ENCODE data around the gene MYOM1. TPM values are rescaled to one million over a fixed set of nuclear protein-coding genes. Genes with fewer than 3 reads are reported as not detected.
A peak's percentile ranks its signal among the peaks of the same experiment; 100 is the strongest.

The MYOM1 gene
- total RNA-seq: 0.62 and 2.4 TPM in 2 replicates

DNA sequence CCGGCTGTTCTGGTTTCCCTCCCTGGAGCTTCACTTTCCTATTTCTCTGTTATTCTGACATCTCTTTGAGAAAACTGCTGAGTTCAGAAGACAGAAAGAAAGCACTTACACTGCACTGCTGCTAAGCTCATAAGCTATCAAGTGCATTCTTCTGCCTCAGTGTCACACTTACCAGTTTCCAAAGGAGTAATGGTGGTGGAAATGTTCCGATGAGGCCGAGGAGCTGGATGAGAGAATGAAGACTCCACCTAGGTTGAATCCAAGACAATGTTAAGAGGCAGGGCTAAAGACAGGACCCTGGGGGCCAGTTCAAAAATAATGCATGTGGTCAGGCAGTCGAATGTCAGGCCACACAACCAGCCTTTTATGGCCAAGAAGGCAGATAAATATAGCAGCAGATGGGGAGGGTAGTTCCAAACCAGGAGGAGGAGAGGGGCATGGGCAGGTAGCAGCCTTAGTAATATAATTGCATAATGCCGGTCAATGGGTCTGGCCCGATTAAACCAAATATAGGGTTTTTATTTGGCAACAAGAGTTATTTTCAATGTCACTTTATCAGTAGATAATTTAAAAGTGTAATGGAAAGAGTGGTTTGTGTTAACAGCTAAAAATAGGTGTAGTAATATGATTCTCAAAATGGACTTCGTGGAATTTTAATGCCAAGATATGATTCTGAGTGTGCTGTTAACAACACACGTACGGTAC is at the start of gene MYOM1:
TSS of gene MYOM1 (minus strand) at position 338 of the 705 bp plus-strand sequence. CDS start 4,745 bp downstream, outside the sequence.
- Mint-ChIP-seq H3K36me3 (ENCODE audit: low read depth) (no peaks in the 10 kb centered on the region), H3K4me1 (ENCODE audit: low read depth) (peaks cover 7% of the 10 kb centered on the region), H3K9me3 (no peaks in the 10 kb centered on the region), H3K27ac (no peak within 1 kb of the TSS), H3K27me3 (ENCODE audit: low read depth) (peaks cover 32% of the 10 kb centered on the region), H3K4me3 (ENCODE audit: low read depth) (no peak within 1 kb of the TSS)
- intact Hi-C loops (cut with micrococcal nuclease): no loop called here
- no peak for DNase-seq (ENCODE audit: low spot score)

DNA sequence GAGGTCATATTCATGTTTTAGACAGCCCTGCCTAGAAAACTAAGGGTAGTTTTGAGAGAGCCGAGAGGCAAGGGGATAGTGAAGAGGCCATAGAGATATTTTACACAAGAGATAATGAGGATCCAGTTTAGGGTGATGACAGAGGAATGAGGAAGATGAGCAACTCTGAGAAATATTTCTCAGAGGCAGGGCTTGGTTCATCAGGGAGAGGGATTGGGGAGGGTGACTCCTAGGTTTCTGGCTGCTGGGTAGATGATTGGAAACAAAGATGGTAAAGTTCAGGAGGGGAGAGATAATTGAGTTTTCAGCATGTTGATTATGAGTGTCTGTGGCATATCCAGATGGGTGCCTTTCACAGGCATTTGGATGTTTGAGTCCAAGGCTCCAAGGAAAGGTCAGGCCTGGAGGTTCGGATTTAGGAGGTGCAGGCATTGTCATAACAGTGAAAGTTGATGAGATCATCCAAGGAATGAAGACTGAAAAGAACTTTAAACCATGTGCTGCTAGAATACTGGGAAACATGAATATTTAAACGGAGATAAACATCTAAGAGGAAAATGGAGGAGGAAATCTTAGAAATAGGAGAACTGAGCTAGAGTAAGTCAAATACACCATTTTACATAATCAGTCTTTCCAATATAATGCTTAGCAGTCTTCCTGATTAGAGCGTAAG is 49.6 kb upstream of the MYOM1 start:
- peaks cover 61% of the 10 kb centered on the region for H3K4me1 Mint-ChIP-seq (ENCODE audit: low read depth)
- H3K4me3 Mint-ChIP-seq (ENCODE audit: low read depth): no peak overlapping the region
- H3K36me3 Mint-ChIP-seq (ENCODE audit: low read depth): peaks cover 42% of the 10 kb centered on the region
- no peaks in the 10 kb centered on the region for H3K27me3 Mint-ChIP-seq (ENCODE audit: low read depth)
- DNase-seq (ENCODE audit: low spot score): no peak
- no peaks in the 10 kb centered on the region for H3K9me3 Mint-ChIP-seq
- intact Hi-C loops (cut with micrococcal nuclease): no loop called here
- peak overlapping the region; percentile 13 for H3K27ac Mint-ChIP-seq

DNA sequence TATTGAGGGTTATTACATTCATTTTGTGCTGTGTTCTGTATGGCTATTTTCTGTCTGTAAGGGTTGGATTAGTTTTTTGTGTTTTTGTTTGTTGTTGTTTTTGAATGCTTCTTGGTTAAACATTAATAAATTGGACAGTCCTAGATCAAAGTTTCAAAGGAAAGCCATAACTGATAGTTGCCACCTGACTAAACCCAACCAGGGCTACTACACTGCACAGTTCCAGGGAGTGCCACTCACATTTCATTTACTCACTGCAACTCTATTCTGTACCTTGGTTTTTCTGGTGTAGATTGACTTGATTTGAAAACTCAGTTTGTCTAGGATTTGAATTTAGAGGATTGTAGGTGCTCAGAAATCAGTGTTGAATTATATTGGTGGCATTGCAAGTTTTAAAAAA is 48.5 kb upstream of the MYOM1 start:
- no peaks in the 10 kb centered on the region for H3K27me3 Mint-ChIP-seq (ENCODE audit: low read depth)
- peaks cover 70% of the 10 kb centered on the region for H3K4me1 Mint-ChIP-seq (ENCODE audit: low read depth)
- H3K4me3 Mint-ChIP-seq (ENCODE audit: low read depth): no peak overlapping the region
- no peak for DNase-seq (ENCODE audit: low spot score)
- H3K36me3 Mint-ChIP-seq (ENCODE audit: low read depth): peaks cover 31% of the 10 kb centered on the region
- no peak overlapping the region for H3K27ac Mint-ChIP-seq
- intact Hi-C loops (cut with micrococcal nuclease): no loop called here
- H3K9me3 Mint-ChIP-seq: no peaks in the 10 kb centered on the region

DNA sequence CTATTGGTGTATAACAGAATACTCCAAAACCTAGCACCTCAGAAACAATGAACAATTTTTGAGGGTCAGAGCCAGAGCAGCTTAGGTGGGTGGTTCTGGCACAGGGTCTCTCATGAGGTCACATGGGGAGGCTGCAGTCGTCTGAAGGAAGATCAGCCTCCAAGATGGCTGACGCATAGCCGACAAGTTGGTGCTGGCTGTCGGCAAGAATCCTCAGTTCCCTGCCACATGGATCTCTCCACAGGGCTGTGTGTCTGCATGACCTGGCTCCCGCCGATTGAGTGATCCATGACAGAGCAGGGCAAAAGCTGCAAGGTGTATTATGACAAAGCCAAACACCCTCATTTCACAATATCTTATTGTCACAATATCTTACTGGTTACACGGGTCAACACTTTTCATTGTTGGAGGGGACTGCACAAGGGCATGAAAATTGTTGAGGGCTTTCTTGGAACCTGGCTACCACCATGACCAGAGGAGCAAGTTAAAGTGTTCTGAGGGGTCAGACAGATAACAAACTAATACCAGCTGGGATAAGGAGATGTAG is 46.4 kb upstream of the MYOM1 start:
- H3K27me3 Mint-ChIP-seq (ENCODE audit: low read depth): no peaks in the 10 kb centered on the region
- no peaks in the 10 kb centered on the region for H3K9me3 Mint-ChIP-seq
- no peak overlapping the region for H3K4me3 Mint-ChIP-seq (ENCODE audit: low read depth)
- peaks cover 26% of the 10 kb centered on the region for H3K36me3 Mint-ChIP-seq (ENCODE audit: low read depth)
- intact Hi-C loops (cut with micrococcal nuclease): no loop called here
- no peak overlapping the region for H3K27ac Mint-ChIP-seq
- peaks cover 67% of the 10 kb centered on the region for H3K4me1 Mint-ChIP-seq (ENCODE audit: low read depth)
- DNase-seq (ENCODE audit: low spot score): no peak

DNA sequence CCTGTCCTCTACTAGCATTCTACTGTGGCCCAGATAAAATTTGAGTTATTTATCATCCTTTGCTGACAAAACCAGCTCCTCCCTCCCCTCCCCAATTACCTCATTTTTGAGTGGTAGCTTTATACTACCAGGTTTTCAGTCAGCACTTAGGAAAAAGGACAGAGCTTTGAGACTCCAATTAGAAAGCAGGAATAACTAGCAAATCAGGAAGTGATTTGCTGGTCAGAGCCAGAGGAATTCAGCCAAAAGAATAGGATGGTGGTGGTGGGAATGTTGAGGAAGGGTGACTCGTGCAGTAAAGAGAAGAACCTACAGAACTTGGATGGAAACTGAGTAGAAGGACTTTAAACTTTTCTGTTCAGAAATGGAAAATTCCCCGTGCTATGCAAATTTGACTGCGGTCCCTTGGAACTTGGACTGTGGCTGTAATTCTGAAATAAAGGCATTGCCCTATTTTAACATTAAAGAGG is 45.8 kb upstream of the MYOM1 start:
- intact Hi-C loops (cut with micrococcal nuclease): no loop called here
- H3K4me3 Mint-ChIP-seq (ENCODE audit: low read depth): no peak overlapping the region
- H3K27ac Mint-ChIP-seq: no peak overlapping the region

DNA sequence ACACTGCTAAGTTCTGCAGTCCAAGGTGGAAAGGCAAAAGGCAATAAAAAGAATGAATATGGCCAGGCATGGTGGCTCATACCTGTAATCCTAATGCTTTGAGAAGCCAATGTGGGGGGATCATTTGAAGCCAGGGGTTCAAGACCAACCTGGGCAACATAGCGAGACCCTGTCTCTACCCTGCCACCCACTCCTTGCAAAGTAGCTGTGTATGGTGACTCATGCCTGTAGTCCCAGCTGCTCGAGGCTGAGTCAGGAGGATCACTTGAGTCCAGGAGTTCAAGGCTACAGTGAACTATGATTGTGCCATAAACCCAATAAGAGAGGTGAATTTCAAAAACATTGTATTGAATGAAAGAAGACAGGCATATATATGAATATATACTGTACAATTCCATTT is 44.6 kb upstream of the MYOM1 start:
- Mint-ChIP-seq H3K4me3 (ENCODE audit: low read depth) (no peak overlapping the region), H3K4me1 (ENCODE audit: low read depth) (peaks cover 65% of the 10 kb centered on the region), H3K27me3 (ENCODE audit: low read depth) (no peaks in the 10 kb centered on the region), H3K9me3 (no peaks in the 10 kb centered on the region), H3K36me3 (ENCODE audit: low read depth) (peaks cover 26% of the 10 kb centered on the region), H3K27ac (no peak overlapping the region)
- intact Hi-C loops (cut with micrococcal nuclease): loop anchor here (5.0 kb wide), 2 partner anchors 398 to 692 kb away; partner anchors contain the start of genes METTL4 and NDC80
- DNase-seq (ENCODE audit: low spot score): no peak

More for the DNA sequence above, 45.8 kb upstream of the MYOM1 start:
- H3K27me3 Mint-ChIP-seq (ENCODE audit: low read depth): no peaks in the 10 kb centered on the region
- H3K9me3 Mint-ChIP-seq: no peaks in the 10 kb centered on the region
- H3K36me3 Mint-ChIP-seq (ENCODE audit: low read depth): peaks cover 28% of the 10 kb centered on the region
- DNase-seq (ENCODE audit: low spot score): no peak
- H3K4me1 Mint-ChIP-seq (ENCODE audit: low read depth): peaks cover 68% of the 10 kb centered on the region

DNA sequence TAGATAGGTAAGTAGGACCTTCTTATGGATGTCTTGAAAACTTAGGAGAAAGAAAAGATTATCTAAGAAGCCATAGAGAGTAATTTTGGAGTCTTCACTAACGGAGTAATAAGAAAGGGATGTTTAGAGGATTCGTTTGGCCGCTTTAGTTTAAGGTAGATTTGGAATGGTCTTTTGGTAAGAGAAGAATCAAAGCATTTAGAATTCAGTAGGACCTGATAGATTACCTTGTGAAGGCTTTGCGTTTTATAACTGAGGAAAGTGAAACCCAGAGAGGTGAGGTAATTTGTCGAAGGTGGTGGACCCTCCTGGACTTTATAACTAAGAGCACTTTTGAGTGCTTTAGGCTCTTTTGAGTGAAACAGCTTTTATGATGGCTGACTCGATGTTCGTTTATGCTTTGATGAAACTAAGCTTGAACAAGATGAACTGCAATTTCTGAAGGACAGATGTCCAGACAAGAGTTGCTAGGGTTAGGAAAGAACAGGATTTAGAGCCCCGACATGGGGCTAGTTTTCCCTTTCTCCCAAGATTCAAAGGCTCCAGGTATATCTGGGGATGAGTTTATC is 43.4 kb upstream of the MYOM1 start:
- Mint-ChIP-seq H3K36me3 (ENCODE audit: low read depth) (peaks cover 28% of the 10 kb centered on the region), H3K9me3 (no peaks in the 10 kb centered on the region), H3K4me1 (ENCODE audit: low read depth) (peaks cover 66% of the 10 kb centered on the region)

DNA sequence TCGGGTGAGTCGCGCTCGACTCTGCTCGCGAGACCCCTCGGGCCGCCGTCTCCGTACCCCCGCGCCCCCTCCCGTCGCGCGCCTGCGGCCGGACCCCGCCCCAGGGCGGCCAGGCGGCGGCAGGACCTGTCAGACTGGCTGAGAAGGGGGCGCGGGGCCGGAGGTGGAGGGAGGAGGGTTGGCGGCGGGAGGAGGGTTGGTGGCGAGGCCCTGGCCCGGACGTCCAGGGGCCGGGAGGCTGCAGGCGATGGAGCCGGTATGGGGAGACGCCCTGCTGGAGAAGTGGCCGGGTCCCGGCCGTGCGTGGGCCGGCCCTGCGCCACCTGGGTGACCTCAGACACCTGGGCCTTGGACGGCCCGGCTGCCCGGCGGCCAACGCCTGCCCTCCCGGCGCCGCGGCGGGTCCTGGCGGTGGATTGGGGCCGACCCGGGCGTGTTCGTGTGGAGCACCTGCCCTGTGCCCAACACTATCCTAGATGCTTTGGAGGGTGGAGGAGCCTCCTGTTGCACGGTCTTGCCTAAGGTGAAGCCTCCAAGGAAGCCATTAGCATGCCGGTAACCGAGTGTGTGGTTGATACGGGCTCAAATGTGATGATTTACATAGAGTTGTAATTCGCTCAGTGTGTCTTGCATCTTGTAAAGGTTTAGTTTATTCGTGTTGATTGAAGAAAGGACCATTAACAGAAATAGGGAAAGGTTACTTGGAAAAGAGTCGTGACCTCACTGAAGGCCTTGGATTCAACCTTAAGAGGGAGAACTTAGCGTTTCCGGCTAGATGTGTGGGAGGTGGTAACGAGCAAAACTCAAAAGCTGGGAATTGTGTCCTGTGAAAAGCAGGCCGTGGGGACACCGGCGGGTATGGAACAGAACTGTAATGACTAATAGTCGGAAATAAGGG is 42.7 kb upstream of the MYOM1 start:
- Mint-ChIP-seq H3K4me3 (ENCODE audit: low read depth) (peak overlapping the region; percentile 97), H3K9me3 (no peaks in the 10 kb centered on the region), H3K27me3 (ENCODE audit: low read depth) (no peaks in the 10 kb centered on the region), H3K36me3 (ENCODE audit: low read depth) (peaks cover 35% of the 10 kb centered on the region), H3K27ac (peak overlapping the region; percentile 79), H3K4me1 (ENCODE audit: low read depth) (peaks cover 69% of the 10 kb centered on the region)
- intact Hi-C loops (cut with micrococcal nuclease): loop anchor here (1.0 to 5.0 kb wide), 7 partner anchors 15 to 690 kb away; partner anchors contain the start of genes METTL4, MYL12A and NDC80
- DNase-seq (ENCODE audit: low spot score): no peak

More for the DNA sequence above, 43.4 kb upstream of the MYOM1 start:
- intact Hi-C loops (cut with micrococcal nuclease): loop anchor here (2.0 to 5.0 kb wide), 6 partner anchors 34 to 691 kb away; partner anchors contain the start of genes METTL4 and NDC80
- Mint-ChIP-seq H3K27ac (peak overlapping the region; percentile 79), H3K27me3 (ENCODE audit: low read depth) (no peaks in the 10 kb centered on the region), H3K4me3 (ENCODE audit: low read depth) (peak overlapping the region; percentile 94)
- no peak for DNase-seq (ENCODE audit: low spot score)

DNA sequence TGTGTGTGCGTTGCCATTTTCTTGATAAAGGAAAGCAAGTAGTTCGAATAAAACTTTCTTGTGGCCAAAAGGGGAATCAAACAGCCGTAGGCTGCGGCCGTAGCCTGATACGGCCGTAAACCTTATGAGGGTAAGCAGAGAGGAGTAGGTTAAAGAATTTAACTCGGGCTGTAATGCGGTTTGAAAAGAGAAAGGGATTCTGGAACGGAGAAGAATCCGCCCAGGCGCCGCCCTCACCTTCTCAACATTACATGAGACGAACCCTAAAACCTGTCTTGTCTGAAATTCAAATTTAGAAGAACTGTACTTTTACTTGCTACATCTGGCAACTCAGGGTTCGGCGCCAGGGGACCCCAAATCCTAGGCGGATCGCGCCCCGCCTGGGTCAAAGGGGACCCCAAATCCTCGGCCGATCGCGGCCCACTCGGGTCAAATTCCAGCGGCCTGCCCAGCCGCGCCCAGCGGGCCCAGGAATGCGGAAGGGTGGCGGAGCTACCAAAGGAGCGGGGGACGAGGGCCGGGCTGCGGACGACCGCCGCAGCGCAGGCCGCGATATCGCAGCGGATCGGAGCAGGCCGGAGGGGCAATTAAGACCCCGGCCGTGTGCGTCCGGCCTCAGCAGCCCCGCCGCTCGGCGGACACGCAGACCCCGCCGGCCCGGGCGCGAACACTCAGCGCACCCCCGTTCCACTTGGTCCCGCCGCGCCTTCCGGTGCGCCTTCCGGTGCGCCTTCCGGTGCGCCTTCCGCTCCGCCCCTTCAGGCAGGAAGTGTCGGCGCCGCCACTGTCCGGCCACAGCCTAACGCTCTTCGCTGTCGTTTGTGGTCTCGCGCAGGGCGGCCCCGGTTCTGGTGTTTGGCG is 41.8 kb upstream of the MYOM1 start, which contains the start of gene MYL12B:
TSS of gene MYL12B (plus strand) at position 761 of the 861 bp plus-strand sequence. CDS start 10,766 bp downstream, outside the sequence.
- H3K9me3 Mint-ChIP-seq: no peaks in the 10 kb centered on the region
- H3K4me3 Mint-ChIP-seq (ENCODE audit: low read depth): peak within 1 kb of the TSS; percentile 97
- intact Hi-C loops (cut with micrococcal nuclease): loop anchor here (1.0 to 5.0 kb wide), 8 partner anchors 11 to 689 kb away; partner anchors contain the start of genes METTL4, MYL12A and NDC80
- peaks cover 69% of the 10 kb centered on the region for H3K4me1 Mint-ChIP-seq (ENCODE audit: low read depth)
- DNase-seq (ENCODE audit: low spot score): peak; percentile 77
- peak within 1 kb of the TSS; percentile 99 for H3K27ac Mint-ChIP-seq
- H3K36me3 Mint-ChIP-seq (ENCODE audit: low read depth): peaks cover 44% of the 10 kb centered on the region
- H3K27me3 Mint-ChIP-seq (ENCODE audit: low read depth): no peaks in the 10 kb centered on the region

DNA sequence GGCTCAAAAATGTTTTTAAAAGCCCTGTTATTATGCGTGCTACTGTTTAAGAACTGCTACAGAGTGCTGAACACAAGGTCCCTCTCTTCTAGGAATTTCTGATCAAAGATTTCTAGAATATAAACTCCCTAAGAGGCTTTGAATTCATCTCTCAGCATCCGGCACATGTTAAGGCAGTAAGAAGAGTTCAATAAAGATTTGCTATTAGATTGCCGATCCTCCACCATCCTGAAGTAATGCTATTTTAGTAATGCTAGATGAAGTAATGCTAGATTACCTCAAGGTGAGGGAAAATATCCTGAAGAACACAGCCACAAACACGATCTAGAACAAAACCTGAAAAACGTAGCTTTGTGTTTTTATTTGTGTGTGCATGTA is 41.2 kb upstream of the MYOM1 start:
- no peak for DNase-seq (ENCODE audit: low spot score)
- H3K4me3 Mint-ChIP-seq (ENCODE audit: low read depth): peak overlapping the region; percentile 97
- H3K36me3 Mint-ChIP-seq (ENCODE audit: low read depth): peaks cover 46% of the 10 kb centered on the region
- intact Hi-C loops (cut with micrococcal nuclease): loop anchor here (1.0 to 5.0 kb wide), 3 partner anchors 11 to 689 kb away; partner anchors contain the start of genes METTL4 and NDC80
- no peaks in the 10 kb centered on the region for H3K9me3 Mint-ChIP-seq
- H3K4me1 Mint-ChIP-seq (ENCODE audit: low read depth): peaks cover 69% of the 10 kb centered on the region
- H3K27me3 Mint-ChIP-seq (ENCODE audit: low read depth): no peaks in the 10 kb centered on the region
- H3K27ac Mint-ChIP-seq: peak overlapping the region; percentile 99

DNA sequence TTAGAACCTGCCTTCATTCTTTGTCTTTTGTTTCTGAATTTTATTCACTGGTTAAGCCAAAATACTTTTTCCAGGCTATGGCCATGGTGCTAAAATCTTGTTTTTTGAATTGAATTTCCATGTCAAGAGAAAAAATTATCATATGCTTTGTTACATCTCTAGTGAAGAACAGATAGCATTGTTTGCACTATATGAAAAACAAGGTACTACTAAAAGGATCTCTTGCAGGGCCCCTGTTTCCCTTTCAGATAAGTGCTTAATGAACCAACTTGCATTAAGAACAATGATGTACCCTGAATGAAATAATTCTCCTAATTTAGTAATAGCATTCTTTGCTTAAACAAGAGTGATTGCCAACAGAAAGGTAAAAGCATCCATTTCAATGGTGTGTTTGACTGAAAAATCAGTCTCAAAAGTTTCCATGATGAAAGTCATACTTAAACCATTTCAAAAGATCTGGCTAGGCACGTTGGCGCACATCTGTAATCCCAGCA is 37.9 kb upstream of the MYOM1 start:
- H3K4me1 Mint-ChIP-seq (ENCODE audit: low read depth): peaks cover 68% of the 10 kb centered on the region
- no peak overlapping the region for H3K4me3 Mint-ChIP-seq (ENCODE audit: low read depth)
- no peaks in the 10 kb centered on the region for H3K9me3 Mint-ChIP-seq
- peaks cover 65% of the 10 kb centered on the region for H3K36me3 Mint-ChIP-seq (ENCODE audit: low read depth)
- intact Hi-C loops (cut with micrococcal nuclease): no loop called here
- H3K27me3 Mint-ChIP-seq (ENCODE audit: low read depth): no peaks in the 10 kb centered on the region
- peak overlapping the region; percentile 66 for H3K27ac Mint-ChIP-seq
- DNase-seq (ENCODE audit: low spot score): no peak

All from activated T-helper 2 cell treated with anti-CD3 and anti-CD28 coated beads, Interferon-gamma antibody, Interleukin-2, Interleukin-4, amounts not matched to agents 10 μg/mL and 5 μg/mL and 100 μg/mL, durations not matched to agents 14 hours and 24 hours and 36 hours (primary cell).